GM23338 (cell line): ENCODE data around the gene TLCD3B. TPM values are rescaled to one million over a fixed set of nuclear protein-coding genes. Genes with fewer than 3 reads are reported as not detected.

Experiments
- ATAC-seq: fragments of 200-7000 bp; cut with Tn5 transposase; 3 replicates; pipeline ENCODE4 v1.9.1; 2020
- DNase-seq: peaks from one replicate; pipeline ENCODE4 v3.0.0-alpha.2; 2015; ENCODE audit warnings: low spot score
- H2AFZ ChIP-seq: fragments of 200-600 bp; sonication (generic); 2 replicates; pipeline ENCODE4 v1.8.0; 2016; ENCODE audit warnings: antibody characterized with exemption, mild to moderate bottlenecking, moderate library complexity
- H3F3A ChIP-seq: fragments of 200-600 bp; sonication (generic); replicated peaks from 2 replicates; pipeline ENCODE4 v1.8.0; 2017; ENCODE audit warnings: antibody characterized with exemption, mixed run types, low read depth
- H3K27ac ChIP-seq: fragments of 200-600 bp; sonication (generic); 2 replicates; pipeline ENCODE4 v1.6.1; 2016; ENCODE audit warnings: low read depth
- H3K27me3 ChIP-seq: fragments of 200-600 bp; sonication (generic); 2 replicates; pipeline ENCODE4 v1.8.0; 2016; ENCODE audit warnings: mild to moderate bottlenecking, mixed run types, moderate library complexity; ENCODE audit not compliant: insufficient read depth
- H3K36me3 ChIP-seq: fragments of 200-600 bp; sonication (generic); 2 replicates; pipeline ENCODE4 v1.8.0; 2016; ENCODE audit warnings: mild to moderate bottlenecking; ENCODE audit not compliant: insufficient read depth
- H3K4me1 ChIP-seq: fragments of 200-600 bp; sonication (generic); 2 replicates; pipeline ENCODE4 v1.8.0; 2016; ENCODE audit warnings: mild to moderate bottlenecking, moderate library complexity; ENCODE audit not compliant: insufficient read depth
- H3K4me2 ChIP-seq: fragments of 200-600 bp; sonication (generic); 2 replicates; pipeline ENCODE4 v1.7.1; 2017; ENCODE audit warnings: mixed run types
- H3K4me3 ChIP-seq: fragments of 200-600 bp; sonication (generic); 2 replicates; pipeline ENCODE4 v1.6.1; 2016; ENCODE audit warnings: mixed run types
- H3K79me2 ChIP-seq: fragments of 200-600 bp; sonication (generic); replicated peaks from 2 replicates; pipeline ENCODE4 v1.8.0; 2017; ENCODE audit warnings: mild to moderate bottlenecking; ENCODE audit not compliant: insufficient read depth
- H3K9me2 ChIP-seq: fragments of 200-600 bp; sonication (generic); 2 replicates; pipeline ENCODE4 v1.8.0; 2017; ENCODE audit not compliant: insufficient read depth
- H4K20me1 ChIP-seq: fragments of 200-600 bp; sonication (generic); replicated peaks from 2 replicates; pipeline ENCODE4 v1.8.0; 2017; ENCODE audit warnings: mild to moderate bottlenecking; ENCODE audit not compliant: insufficient read depth
- H3K27ac Mint-ChIP-seq: 2 replicates; pipeline ENCODE4 v1.8.0; 2020; ENCODE audit warnings: inconsistent platforms, mild to moderate bottlenecking, moderate library complexity, mixed read lengths
- H3K27me3 Mint-ChIP-seq: 3 replicates; pipeline ENCODE4 v1.8.0; 2022; ENCODE audit warnings: low read depth, mild to moderate bottlenecking, moderate library complexity, mixed read lengths, inconsistent platforms; ENCODE audit not compliant: insufficient read depth, poor library complexity
- H3K36me3 Mint-ChIP-seq: 3 replicates; pipeline ENCODE4 v1.8.0; 2021; ENCODE audit warnings: low read depth, mild to moderate bottlenecking, inconsistent platforms, moderate library complexity, mixed read lengths
- H3K4me1 Mint-ChIP-seq: 3 replicates; pipeline ENCODE4 v1.8.0; 2020; ENCODE audit warnings: mild to moderate bottlenecking, inconsistent platforms, mixed read lengths
- H3K4me3 Mint-ChIP-seq: 3 replicates; pipeline ENCODE4 v1.8.0; 2021; ENCODE audit warnings: moderate library complexity, mild to moderate bottlenecking, inconsistent platforms, mixed read lengths
- H3K9me3 Mint-ChIP-seq: 3 replicates; pipeline ENCODE4 v1.8.0; 2020; ENCODE audit warnings: moderate library complexity, mild to moderate bottlenecking, inconsistent platforms, mixed read lengths
- CREB1 ChIP-seq: fragments of 250-450 bp; sonication (Bioruptor Pico); IDR thresholded peaks from 2 replicates; pipeline ENCODE4 v1.5.0; 2020; ENCODE audit warnings: low read depth, mild to moderate bottlenecking, moderate library complexity
- CTCF ChIP-seq, 2 experiments: fragments of 200-600 bp in 1 of 2; sonication (generic) in 1 of 2; conservative IDR thresholded peaks; 2 replicates each; pipeline versions ENCODE4 v1.5.1 to v1.6.1; 2016 to 2017; ENCODE audit warnings: antibody characterized with exemption in 2 of 2, low read depth in 2 of 2, mild to moderate bottlenecking in 2 of 2, moderate library complexity in 1 of 2
- EZH2 ChIP-seq: fragments of 200-600 bp; sonication (generic); IDR thresholded peaks from one replicate; pipeline ENCODE4 v1.8.0; 2017; ENCODE audit warnings: antibody characterized with exemption, mild to moderate bottlenecking, low read depth; ENCODE audit not compliant: unreplicated experiment
- EZH2phosphoT487 ChIP-seq: fragments of 200-600 bp; sonication (generic); IDR thresholded peaks from one replicate; pipeline ENCODE4 v1.8.1; 2018; ENCODE audit warnings: antibody characterized with exemption; ENCODE audit not compliant: unreplicated experiment
- JUNB ChIP-seq: IDR thresholded peaks from one replicate; pipeline ENCODE4 v1.6.1; 2016; ENCODE audit warnings: antibody characterized with exemption; ENCODE audit not compliant: unreplicated experiment
- NANOG ChIP-seq: IDR thresholded peaks from 2 replicates; pipeline ENCODE4 v1.6.1; 2016; ENCODE audit warnings: antibody characterized with exemption, borderline replicate concordance
- POLR2AphosphoS5 ChIP-seq: IDR thresholded peaks from 2 replicates; pipeline ENCODE4 v1.6.1; 2016; ENCODE audit warnings: antibody characterized with exemption, low read depth
- REST ChIP-seq: IDR thresholded peaks from one replicate; pipeline ENCODE4 v1.6.1; 2018; ENCODE audit warnings: antibody characterized with exemption; ENCODE audit not compliant: unreplicated experiment
- STAT1 ChIP-seq: IDR thresholded peaks from one replicate; pipeline ENCODE4 v1.6.1; 2016; ENCODE audit warnings: antibody characterized with exemption; ENCODE audit not compliant: unreplicated experiment
- ZNF114 ChIP-seq: fragments of 250-450 bp; sonication (Bioruptor Pico); IDR thresholded peaks from 2 replicates; pipeline ENCODE4 v1.5.0; 2020; ENCODE audit warnings: mild to moderate bottlenecking, moderate library complexity
- ZNF331 ChIP-seq: fragments of 250-450 bp; sonication (Bioruptor Pico); IDR thresholded peaks from 2 replicates; pipeline ENCODE4 v1.5.0; 2020; ENCODE audit warnings: low read depth, mild to moderate bottlenecking, moderate library complexity
- polyA plus RNA-seq: library from polyadenylated mRNA; unstranded; fragments of >200 nt; fragmentation: Nextera tagmentation; extraction: Ambion mirVana; gene quantifications from 2 replicates; pipeline ENCODE4 v1.2.1, GENCODE V29; 2016
- total RNA-seq: library from RNA; depleted of rRNA; stranded (reverse); fragments of >200 nt; shearing (Covaris generic); gene quantifications from 2 replicates; pipeline ENCODE4 v1.2.3, GENCODE V29; 2014

Gene TLCD3B
- total and polyA plus RNA-seq, 2 experiments from 2014 or later, result 14.2 to 37.4 TPM

- TF ChIP-seq EZH2 (no peak), REST (no peak)
These were observed 427 bp upstream of the TLCD3B start (continued) for GRCh38 chr16:30031477-30031918.

- H3F3A ChIP-seq, result 0 out of 2 replicates have a peak, but pooled peaks cover 3% of the 10 kb centered on the region
- H3K27ac ChIP-seq, result no peak overlapping the region
- Mint-ChIP-seq H3K4me1 (peaks cover 39% of the 10 kb centered on the region), H3K4me3 (peak overlapping the region; percentile 83), H3K36me3 (peaks cover 3% of the 10 kb centered on the region; the same call in 2 of the 3 replicates), H3K9me3 (no peaks in the 10 kb centered on the region), H3K27ac (no peak overlapping the region), H3K27me3 (peaks cover 19% of the 10 kb centered on the region)
- ATAC-seq (peak; percentile 2; the same call in 2 of the 3 replicates), DNase-seq (peak; percentile 44)
- peaks cover 2% of the 10 kb centered on the region; the same call in 1 of the 2 replicates for H3K27me3 ChIP-seq
- peak overlapping the region; percentile 56; the same call in 1 of the 2 replicates for H2AFZ ChIP-seq
- H4K20me1 ChIP-seq, result no peaks in the 10 kb centered on the region; the same call in 1 of the 2 replicates
- peak overlapping the region; percentile 83 for H3K4me3 ChIP-seq
- H3K4me2 ChIP-seq, result peak overlapping the region; percentile 95
- no peaks in the 10 kb centered on the region for H3K9me2 ChIP-seq
- H3K36me3 ChIP-seq, result no peaks in the 10 kb centered on the region
- H3K79me2 ChIP-seq, result no peaks in the 10 kb centered on the region
- H3K4me1 ChIP-seq, result peaks cover 24% of the 10 kb centered on the region
- TF ChIP-seq ZNF331 (CRISPR knock-in tag) (no peak), STAT1 (no peak), EZH2phosphoT487 (no peak), ZNF114 (CRISPR knock-in tag) (no peak)
These were observed 923 bp downstream of the TLCD3B start for GRCh38 chr16:30030011-30030685.

- no peaks in the 10 kb centered on the region for H3K36me3 ChIP-seq
- H3K4me3 Mint-ChIP-seq, result no peak overlapping the region; the same call in 2 of the 3 replicates
- no peaks in the 10 kb centered on the region for H3K9me3 Mint-ChIP-seq
- no peaks in the 10 kb centered on the region for H3K79me2 ChIP-seq
- H3K36me3 Mint-ChIP-seq, result peaks cover 3% of the 10 kb centered on the region; the same call in 2 of the 3 replicates
- peaks cover 39% of the 10 kb centered on the region for H3K4me1 Mint-ChIP-seq
- H2AFZ ChIP-seq, result no peak overlapping the region
- H3K27me3 Mint-ChIP-seq, result peaks cover 19% of the 10 kb centered on the region
- H3K9me2 ChIP-seq, result no peaks in the 10 kb centered on the region
- peaks cover 24% of the 10 kb centered on the region for H3K4me1 ChIP-seq
- peak overlapping the region; percentile 30; the same call in 1 of the 2 replicates for H3K4me3 ChIP-seq
- ATAC-seq (peak; percentile 56), DNase-seq (peak; percentile 80)
- H3K27ac ChIP-seq, result no peak overlapping the region
- H3K4me2 ChIP-seq, result peak overlapping the region; percentile 95; the same call in 1 of the 2 replicates
- H3K27ac Mint-ChIP-seq, result no peak overlapping the region
- H3K27me3 ChIP-seq, result no peaks in the 10 kb centered on the region
- 0 out of 2 replicates have a peak, but pooled peaks cover 3% of the 10 kb centered on the region for H3F3A ChIP-seq
- TF ChIP-seq REST (peak; percentile 88), JUNB (no peak), STAT1 (no peak), CTCF (conservative IDR thresholded peaks at IDR 0.05; ENCODE audit: low read depth in 2 of 2) (0 out of 4 replicates have a peak, but pooled peaks of 1 of the 2 experiments have one; percentile 8), CREB1 (no peak), NANOG (no peak), POLR2AphosphoS5 (no peak)
- H4K20me1 ChIP-seq, result no peaks in the 10 kb centered on the region; the same call in 1 of the 2 replicates
These were observed 2.5 kb downstream of the TLCD3B start for GRCh38 chr16:30028438-30029076.
